Stimulated activated CD8-positive, alpha-beta memory T cell treated with anti-CD3 and anti-CD28 coated beads, Interleukin-2, amount 100 ng/mL, for 48 hours (primary cell): ENCODE results near the gene LRMDA.
"Not testable (repeated sequence)": the region's sequence is repeated elsewhere in the genome, so short reads cannot be mapped to it uniquely, and the experiment has no call there.

Source experiments
- DNase-seq, 2 donors: peaks; one replicate each; pipeline ENCODE4 v3.0.0-alpha.2; 2020; ENCODE audit warnings: low read depth in 2 of 2

LRMDA gene

DNA sequence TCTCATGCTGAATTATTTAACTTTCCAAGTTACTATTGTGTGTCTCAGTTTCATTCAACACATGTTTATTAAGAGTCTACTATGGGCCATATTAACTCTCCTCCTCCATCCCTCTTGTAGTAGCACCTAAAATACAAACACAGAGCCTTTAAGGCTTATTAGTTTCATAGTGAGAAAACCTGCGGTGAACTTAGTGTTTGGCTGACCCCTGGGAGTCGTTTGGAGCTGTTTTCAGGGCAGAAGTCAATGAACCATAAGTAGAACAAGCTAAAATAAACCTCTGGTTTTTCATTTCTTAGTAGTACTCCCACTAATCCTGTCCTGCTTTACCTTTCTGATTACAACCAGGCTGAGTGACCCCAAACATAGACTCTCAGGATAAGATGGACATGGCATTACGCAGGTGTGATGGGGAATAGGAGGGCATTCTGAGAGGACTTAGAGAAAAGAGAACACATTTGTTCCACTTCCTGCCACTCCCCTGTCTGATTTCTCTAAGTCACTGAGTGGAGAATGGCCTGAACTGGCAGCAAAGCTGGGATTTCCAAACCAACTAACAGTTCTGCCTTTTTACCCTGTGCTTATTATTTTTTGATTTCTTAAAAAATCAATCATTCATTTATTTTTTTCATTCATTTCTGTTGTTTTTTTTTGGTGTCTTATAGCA is 74.5 kb downstream of the LRMDA start:
- DNase-seq: no peak

DNA sequence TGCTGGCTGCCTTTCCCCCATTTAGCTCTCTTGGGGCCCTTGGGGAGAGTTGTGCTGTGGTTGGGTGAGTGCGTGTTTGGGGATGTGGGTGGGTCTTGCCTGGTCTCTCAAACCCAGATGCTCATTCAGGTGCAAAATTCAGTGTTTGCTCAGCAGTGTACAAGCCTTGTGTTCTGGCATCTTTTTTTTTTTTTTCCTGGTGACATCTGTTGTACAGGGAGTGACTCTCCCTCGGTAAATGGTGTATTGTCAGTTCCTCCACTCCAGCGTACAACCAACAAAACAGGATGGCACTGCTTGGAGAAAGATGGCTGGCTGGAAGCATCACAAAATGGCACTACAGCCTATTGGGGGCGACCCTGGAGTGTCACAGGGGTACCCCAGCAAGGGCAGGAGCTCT is 75.5 kb downstream of the LRMDA start:
- no peak for DNase-seq

DNA sequence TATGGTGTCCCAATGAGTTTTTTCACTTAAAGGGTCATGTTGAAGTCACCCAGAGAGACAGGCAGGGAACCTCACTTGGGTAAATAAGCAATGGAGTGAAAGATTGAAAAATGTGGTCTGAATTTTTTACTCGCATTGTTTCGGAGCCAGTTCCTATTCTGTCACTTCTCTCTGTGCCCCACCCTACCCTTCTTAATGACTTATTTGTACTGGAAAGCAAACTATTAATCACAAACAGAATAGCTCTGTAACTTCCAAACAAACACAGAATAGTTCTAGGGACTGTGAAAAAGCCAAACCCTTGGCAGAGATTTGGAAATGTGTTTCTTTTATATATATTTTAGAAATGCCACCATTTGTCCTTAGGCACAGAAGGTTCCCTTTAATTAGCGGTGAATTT is 76.0 kb downstream of the LRMDA start:
- DNase-seq: no peak

- DNase-seq: no peak
Observed at GRCh38 chr10:75508239-75508813, 76.9 kb downstream of the LRMDA start.

GRCh38 chr10:75508814-75509306 is 77.4 kb downstream of the LRMDA start:
- no peak for DNase-seq

DNA sequence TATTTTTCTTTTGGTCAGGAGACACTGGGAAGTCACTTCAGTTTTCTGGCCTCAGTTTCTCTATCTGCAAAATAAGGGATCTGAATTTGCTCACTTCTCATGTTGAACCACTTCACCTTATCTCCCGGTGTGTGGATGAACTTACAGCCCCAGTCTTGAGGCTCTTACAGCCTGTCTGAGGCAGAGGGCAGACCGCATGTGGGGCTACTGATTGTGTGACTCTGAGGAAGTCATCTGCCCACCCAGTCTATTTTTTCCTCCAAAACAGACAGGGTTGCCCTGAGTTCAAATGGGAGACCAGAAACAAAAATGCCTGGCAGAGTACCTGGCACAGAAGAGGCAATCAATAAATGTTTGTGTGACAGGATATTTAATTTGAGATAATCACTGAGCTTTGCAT is 78.3 kb downstream of the LRMDA start:
- no peak for DNase-seq

- DNase-seq: no peak
Observed at GRCh38 chr10:75511011-75511410, 79.6 kb downstream of the LRMDA start.

GRCh38 chr10:75512203-75512933 is 80.9 kb downstream of the LRMDA start:
- no peak for DNase-seq

DNA sequence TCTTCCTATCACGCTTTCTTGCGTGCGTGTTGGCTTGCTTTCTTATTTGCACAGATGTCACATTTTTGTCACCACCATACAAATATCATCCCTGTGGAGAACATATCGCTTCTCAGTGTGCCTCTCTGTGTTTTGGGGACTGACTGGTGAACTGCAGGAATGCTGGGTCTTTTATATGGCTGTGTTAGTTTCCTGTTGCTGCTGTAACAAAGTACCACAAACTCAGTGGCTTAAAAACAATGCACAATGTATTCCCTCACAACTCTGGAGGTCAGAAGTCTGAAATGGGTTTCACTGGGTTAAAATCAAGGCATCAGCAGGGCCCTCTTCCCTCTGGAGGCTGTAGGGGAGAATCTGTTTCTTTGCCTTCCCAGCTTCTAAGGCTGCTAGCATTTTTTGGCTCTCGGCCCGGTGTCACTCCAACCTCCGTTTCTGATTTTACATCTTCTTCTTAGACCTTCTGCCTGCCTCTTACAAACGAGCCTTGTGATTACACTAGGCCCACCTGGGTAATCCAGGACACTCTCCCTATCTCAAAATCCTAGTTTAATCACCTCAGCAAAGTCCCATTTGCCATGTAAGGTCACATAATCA is 82.0 kb downstream of the LRMDA start:
- no peak for DNase-seq

DNA sequence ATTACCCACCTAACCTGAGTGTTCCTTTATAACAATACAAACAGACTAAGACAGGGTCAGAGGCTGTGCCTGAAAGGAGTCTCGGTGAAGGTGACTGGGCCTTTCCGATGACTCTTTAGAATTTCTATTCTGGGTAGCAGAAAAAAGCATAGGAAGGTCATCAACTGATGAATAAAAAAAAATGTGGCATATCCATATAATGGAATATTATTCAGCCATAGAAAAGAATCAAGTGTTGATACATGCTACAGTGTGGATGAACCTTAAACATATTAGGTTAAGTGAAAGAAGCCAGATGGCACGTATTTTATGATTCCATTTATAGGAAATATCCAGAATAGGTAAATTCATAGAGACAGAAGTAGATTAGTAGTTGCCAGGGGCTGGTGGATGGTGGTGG is 83.4 kb downstream of the LRMDA start:
- no peak for DNase-seq

DNA sequence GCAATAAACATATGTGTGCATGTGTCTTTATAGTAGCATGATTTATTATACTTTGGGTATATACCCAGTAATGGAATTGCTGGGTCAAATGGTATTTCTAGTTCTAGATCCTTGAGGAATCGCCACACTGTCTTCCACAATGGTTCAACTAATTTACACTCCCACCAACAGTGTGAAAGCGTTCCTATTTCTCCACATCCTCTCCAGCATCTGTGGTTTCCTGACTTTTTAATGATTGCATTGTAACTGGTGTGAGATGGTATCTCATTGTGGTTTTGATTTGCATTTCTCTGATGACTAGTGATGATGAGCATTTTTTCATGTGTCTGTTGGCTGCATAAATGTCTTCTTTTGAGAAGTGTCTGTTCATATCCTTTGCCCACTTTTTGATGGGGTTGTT is 84.7 kb downstream of the LRMDA start:
- DNase-seq: not testable (repeated sequence)

GRCh38 chr10:75519213-75519612 is 87.8 kb downstream of the LRMDA start:
- DNase-seq: not testable (repeated sequence)

DNA sequence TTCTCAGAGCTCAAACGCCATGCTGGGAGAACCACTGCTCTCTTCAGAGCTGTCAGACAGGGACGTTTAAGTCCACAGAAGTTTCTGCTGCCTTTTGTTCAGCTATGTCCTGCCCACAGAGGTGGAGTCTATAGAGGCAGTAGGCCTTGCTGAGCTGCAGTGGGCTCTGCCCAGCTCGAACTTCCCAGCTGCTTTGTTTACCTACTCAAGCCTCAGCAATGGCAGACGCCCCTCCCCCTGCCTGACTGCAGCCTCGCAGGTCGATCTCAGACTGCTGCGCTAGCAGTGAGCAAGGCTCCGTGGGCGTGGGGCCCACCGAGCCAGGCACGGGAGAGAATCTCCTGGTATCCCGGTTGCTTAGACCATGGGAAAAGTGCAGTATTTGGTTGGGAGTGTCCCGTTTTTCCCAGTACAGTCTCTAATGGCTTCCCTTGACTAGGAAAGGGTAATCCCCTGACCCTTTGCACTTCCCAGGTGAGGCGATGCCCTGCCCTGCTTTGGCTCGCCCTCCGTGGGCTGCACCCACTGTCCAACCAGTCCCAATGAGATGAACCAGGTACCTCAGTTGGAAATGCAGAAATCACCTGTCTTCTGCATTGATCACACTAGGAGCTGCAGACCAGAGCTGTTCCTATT is 89.9 kb downstream of the LRMDA start:
- DNase-seq: not testable (repeated sequence)

DNA sequence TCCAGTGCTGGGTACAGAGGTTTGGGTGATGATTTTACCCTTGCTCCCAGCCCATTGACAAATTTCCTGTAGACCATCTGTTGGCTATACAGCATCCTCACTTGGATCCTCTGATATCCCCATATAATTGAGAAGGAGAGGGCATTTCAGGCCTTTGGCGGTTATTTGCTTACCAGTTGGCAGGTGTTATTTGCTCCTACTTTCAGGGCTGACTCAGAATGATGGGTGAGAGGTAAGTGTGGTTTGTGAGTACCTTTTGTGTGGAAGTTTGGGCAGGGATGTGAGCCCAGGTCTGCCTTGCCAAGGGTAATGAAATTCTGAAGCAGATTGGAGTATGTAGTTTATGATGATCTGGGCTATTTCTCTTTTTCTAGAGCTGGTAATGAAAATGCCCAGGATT is 93.6 kb downstream of the LRMDA start:
- DNase-seq: no peak

DNA sequence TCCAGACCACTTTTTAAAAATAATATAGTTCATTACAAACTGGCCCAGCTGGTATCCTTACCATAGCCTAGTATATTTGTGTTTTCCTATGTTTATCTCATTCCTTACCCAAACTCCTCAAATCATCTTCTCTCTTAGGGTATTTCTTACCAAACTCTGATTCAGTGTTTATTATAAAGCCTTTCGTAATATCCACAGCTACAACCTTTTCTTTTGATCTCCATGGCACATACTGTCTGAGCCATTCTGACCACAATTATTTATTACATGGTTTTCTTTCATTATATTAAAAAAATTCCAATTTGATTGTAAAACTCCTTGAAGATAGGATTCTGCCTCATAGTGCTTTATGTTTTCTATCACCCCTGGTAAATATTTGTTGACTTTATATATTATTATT is 94.2 kb downstream of the LRMDA start:
- DNase-seq: no peak

DNA sequence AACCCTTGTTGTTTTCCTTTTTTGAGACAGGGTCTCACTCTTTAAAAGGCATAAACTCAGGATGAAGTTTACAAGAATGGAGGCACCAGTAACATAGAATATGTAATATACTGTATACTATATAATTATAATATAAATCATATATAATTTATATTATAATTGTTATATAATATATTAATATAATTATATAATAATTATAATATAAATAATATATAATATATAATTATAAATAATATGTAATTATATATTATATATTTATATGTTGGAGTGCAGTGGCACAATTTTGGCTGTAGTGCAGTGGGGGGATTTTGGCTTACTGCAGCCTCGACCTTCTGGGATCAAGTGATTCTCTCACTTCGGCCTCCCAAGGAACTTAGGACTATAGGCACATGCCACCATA is 96.1 kb downstream of the LRMDA start:
- DNase-seq: no peak

DNA sequence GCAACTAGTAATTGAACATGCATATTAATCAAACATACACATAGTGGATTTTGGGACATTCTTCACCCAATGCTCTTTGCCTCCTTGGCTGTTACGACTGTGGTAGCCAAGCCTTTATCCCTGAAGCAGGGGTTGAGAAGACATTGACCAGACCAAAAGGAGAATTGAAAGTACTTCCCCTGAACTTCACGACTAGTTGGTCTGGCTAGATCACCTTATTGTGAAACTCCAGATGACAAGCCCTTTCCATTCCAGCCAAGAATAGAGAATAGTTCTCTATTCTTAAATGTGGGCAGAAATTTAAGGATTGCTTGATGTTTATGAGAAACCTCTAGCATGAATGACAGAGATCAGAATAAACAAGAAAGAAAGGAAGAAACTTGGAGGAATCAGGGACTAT is 97.0 kb downstream of the LRMDA start:
- DNase-seq: no peak

GRCh38 chr10:75530299-75530698 is 98.9 kb downstream of the LRMDA start:
- no peak for DNase-seq

DNA sequence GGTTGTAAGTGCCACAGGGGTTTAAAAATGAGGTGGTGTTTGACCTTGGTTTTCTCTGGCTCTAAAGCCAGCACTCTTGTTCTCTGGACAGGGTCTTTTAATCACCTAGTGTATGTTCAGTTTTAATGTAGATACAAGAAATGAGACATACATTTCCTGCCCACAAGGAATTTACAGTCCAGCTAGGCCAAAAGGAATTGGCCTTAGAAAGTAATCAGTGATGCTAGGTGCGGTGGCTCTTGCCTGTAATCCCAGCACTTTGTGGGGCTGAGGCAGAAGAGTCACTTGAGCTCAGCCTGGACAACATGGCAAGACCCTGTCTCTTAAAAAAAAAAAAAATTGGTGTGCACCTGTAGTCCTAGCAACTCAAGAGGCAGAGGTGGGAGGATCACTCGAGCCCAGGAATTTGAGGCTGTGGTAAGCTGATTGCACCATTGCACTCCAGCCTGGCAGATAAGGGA is 100.2 kb downstream of the LRMDA start:
- DNase-seq: no peak

GRCh38 chr10:75532253-75532924 is 101.0 kb downstream of the LRMDA start:
- DNase-seq: no peak

GRCh38 chr10:75538144-75538543 is 106.7 kb downstream of the LRMDA start:
- DNase-seq: no peak

DNA sequence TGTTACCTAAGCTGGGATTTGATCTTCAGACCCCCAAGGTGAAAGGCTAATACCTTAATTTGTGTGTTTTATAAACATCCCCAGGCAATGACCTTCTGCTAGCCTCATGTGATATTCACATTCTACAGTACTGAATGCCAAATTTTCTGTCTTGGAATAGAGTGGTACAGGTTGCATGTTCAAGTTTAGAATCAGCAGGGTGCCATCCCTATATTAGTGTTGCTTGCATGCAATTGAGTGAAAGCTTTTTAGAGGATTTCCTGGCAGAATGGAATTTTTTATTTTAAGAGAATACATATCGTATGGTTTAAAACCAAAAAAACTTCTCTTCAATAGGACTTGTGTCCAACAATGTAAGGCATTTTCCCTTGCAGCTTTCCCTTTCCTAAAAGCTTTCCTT is 107.3 kb downstream of the LRMDA start:
- no peak for DNase-seq
